Loucy (cell line): ENCODE measurements around the gene FAF2.

Experiments used
- H2AFZ ChIP-seq: fragments of 200-600 bp; sonication (generic); 2 replicates; pipeline ENCODE4 v1.6.0; 2016; ENCODE audit warnings: antibody characterized with exemption, mild to moderate bottlenecking, low read length, moderate library complexity
- H3F3A ChIP-seq: fragments of 200-600 bp; 2 replicates; pipeline ENCODE4 v1.6.0; 2016; ENCODE audit warnings: antibody characterized with exemption, low read depth, mild to moderate bottlenecking
- H3K27me3 ChIP-seq: fragments of 200-600 bp; sonication (generic); 2 replicates; pipeline ENCODE4 v1.6.1; 2014; ENCODE audit warnings: low read length, mild to moderate bottlenecking; ENCODE audit not compliant: insufficient read depth, poor library complexity, severe bottlenecking
- H3K36me3 ChIP-seq: fragments of 200-600 bp; sonication (generic); 2 replicates; pipeline ENCODE4 v1.6.1; 2016; ENCODE audit warnings: low read length; ENCODE audit not compliant: insufficient read depth
- H3K4me1 ChIP-seq: fragments of 200-600 bp; sonication (generic); 2 replicates; pipeline ENCODE4 v1.5.1; 2014; ENCODE audit warnings: low read length, mild to moderate bottlenecking; ENCODE audit not compliant: insufficient read depth, poor library complexity, severe bottlenecking
- H3K4me2 ChIP-seq: fragments of 200-600 bp; sonication (generic); 2 replicates; pipeline ENCODE4 v1.6.0; 2014; ENCODE audit warnings: antibody characterized with exemption, low read length, low read depth, mild to moderate bottlenecking; ENCODE audit not compliant: poor library complexity, severe bottlenecking
- H3K4me3 ChIP-seq: fragments of 200-600 bp; sonication (generic); 2 replicates; pipeline ENCODE4 v1.5.1; 2014; ENCODE audit warnings: low read length, mild to moderate bottlenecking, mixed read lengths; ENCODE audit not compliant: poor library complexity, severe bottlenecking
- H3K79me2 ChIP-seq: fragments of 200-600 bp; sonication (generic); 2 replicates; pipeline ENCODE4 v1.6.1; 2014; ENCODE audit warnings: low read length; ENCODE audit not compliant: insufficient read depth
- H3K9ac ChIP-seq: fragments of 200-600 bp; sonication (generic); 2 replicates; pipeline ENCODE4 v1.6.0; 2014; ENCODE audit warnings: mild to moderate bottlenecking, low read depth, low read length, moderate library complexity; ENCODE audit not compliant: poor library complexity, severe bottlenecking
- H3K9me2 ChIP-seq: fragments of 200-600 bp; sonication (generic); replicated peaks from 2 replicates; pipeline ENCODE4 v1.6.1; 2016; ENCODE audit warnings: low read depth, low read length, mixed read lengths
- H3K9me3 ChIP-seq: fragments of 200-600 bp; sonication (generic); 2 replicates; pipeline ENCODE4 v1.6.1; 2014; ENCODE audit warnings: mild to moderate bottlenecking, antibody characterized with exemption, low read length, low read depth; ENCODE audit not compliant: insufficient read depth
- H4K20me1 ChIP-seq: fragments of 200-600 bp; sonication (generic); 2 replicates; pipeline ENCODE4 v1.6.0; 2014; ENCODE audit warnings: antibody characterized with exemption, low read length, mild to moderate bottlenecking; ENCODE audit not compliant: insufficient read depth, poor library complexity, severe bottlenecking
- EZH2phosphoT487 ChIP-seq: fragments of 200-600 bp; IDR thresholded peaks from 2 replicates; pipeline ENCODE4 v1.6.1; 2018; ENCODE audit warnings: antibody characterized with exemption, mild to moderate bottlenecking, moderate library complexity, borderline replicate concordance
- TF ChIP-seq, protein P1 (sequence below): fragments of 200-600 bp; sonication (generic); conservative IDR thresholded peaks from 2 replicates; pipeline ENCODE4 v1.5.1; 2014; ENCODE audit warnings: mild to moderate bottlenecking, antibody characterized with exemption, low read length

Gene FAF2

DNA sequence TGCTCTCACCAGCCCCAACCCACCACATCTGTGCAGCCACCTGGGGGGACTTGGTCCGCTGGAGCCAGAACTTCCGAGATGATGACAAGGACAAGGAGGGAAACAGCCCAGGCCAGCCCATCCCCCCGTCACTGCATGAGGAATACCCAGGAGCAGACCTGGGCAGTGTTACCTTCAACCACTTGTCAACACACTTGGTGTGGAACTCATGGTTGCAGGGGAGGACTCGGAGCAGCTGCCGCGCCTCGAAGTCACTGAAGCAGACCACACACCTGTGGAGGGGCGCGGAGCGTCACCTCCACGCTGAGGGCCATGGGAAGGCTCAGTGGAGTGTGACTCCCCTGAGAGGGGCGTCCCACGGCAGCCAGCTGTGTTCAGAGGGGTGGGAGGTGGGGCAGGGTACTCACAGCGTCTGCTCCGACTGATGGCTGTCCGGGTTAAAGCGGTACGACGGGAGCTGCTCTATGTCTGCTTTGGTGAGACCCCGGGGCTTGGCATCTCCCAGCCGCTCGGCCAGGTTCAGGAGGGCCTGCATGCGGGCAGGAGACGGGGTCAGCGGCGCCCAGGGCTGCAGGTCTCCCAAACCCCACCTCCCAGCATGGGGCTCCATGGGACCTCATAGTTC, 81.0 kb downstream of the FAF2 start:
- no peak for TF ChIP-seq EZH2phosphoT487
- TF ChIP-seq, protein P1, sequence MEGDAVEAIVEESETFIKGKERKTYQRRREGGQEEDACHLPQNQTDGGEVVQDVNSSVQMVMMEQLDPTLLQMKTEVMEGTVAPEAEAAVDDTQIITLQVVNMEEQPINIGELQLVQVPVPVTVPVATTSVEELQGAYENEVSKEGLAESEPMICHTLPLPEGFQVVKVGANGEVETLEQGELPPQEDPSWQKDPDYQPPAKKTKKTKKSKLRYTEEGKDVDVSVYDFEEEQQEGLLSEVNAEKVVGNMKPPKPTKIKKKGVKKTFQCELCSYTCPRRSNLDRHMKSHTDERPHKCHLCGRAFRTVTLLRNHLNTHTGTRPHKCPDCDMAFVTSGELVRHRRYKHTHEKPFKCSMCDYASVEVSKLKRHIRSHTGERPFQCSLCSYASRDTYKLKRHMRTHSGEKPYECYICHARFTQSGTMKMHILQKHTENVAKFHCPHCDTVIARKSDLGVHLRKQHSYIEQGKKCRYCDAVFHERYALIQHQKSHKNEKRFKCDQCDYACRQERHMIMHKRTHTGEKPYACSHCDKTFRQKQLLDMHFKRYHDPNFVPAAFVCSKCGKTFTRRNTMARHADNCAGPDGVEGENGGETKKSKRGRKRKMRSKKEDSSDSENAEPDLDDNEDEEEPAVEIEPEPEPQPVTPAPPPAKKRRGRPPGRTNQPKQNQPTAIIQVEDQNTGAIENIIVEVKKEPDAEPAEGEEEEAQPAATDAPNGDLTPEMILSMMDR = no peak
- Histone ChIP-seq H4K20me1 (peaks cover 42% of the 10 kb centered on the region), H3K9ac (peak overlapping the region; percentile 30), H3K79me2 (peaks cover 47% of the 10 kb centered on the region), H3K9me3 (no peaks in the 10 kb centered on the region), H2AFZ (no peak overlapping the region), H3K4me3 (peak overlapping the region; percentile 51), H3K4me1 (peaks cover 27% of the 10 kb centered on the region), H3K36me3 (peaks cover 28% of the 10 kb centered on the region; the same call in 1 of the 2 replicates), H3K9me2 (no peaks in the 10 kb centered on the region), H3K4me2 (peak overlapping the region; percentile 67), H3K27me3 (no peaks in the 10 kb centered on the region), H3F3A (no peaks in the 10 kb centered on the region; the same call in 1 of the 2 replicates)

DNA sequence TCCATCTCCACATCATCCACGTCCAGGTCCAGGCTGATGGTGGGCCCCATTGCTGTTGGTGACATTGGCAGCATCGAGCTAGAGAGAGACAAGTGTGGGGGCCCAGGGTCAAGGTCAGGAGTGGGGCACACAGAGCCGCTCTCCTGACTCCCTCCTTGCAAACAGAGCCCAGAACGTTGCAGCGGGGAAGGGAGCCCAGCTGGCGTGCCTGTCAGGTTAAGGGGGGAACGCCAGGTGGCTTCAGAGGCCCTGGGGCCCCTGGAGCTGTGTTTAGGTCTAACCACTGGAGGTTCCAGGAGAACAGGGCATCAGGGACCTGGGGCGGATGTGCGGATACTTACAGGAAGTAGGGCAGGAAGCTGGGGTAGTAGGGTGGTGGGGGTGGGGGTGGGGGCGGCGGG, 81.6 kb downstream of the FAF2 start:
- Histone ChIP-seq H2AFZ (no peak overlapping the region), H3K9ac (peak overlapping the region; percentile 30), H3K4me1 (peaks cover 27% of the 10 kb centered on the region), H3K9me3 (no peaks in the 10 kb centered on the region), H3K4me3 (peak overlapping the region; percentile 51), H3K36me3 (peaks cover 28% of the 10 kb centered on the region; the same call in 1 of the 2 replicates), H4K20me1 (peaks cover 42% of the 10 kb centered on the region), H3F3A (no peaks in the 10 kb centered on the region; the same call in 1 of the 2 replicates), H3K79me2 (peaks cover 52% of the 10 kb centered on the region), H3K4me2 (peak overlapping the region; percentile 67), H3K27me3 (no peaks in the 10 kb centered on the region), H3K9me2 (no peaks in the 10 kb centered on the region)
- no peak for TF ChIP-seq EZH2phosphoT487
- TF ChIP-seq, protein P1 = no peak

DNA sequence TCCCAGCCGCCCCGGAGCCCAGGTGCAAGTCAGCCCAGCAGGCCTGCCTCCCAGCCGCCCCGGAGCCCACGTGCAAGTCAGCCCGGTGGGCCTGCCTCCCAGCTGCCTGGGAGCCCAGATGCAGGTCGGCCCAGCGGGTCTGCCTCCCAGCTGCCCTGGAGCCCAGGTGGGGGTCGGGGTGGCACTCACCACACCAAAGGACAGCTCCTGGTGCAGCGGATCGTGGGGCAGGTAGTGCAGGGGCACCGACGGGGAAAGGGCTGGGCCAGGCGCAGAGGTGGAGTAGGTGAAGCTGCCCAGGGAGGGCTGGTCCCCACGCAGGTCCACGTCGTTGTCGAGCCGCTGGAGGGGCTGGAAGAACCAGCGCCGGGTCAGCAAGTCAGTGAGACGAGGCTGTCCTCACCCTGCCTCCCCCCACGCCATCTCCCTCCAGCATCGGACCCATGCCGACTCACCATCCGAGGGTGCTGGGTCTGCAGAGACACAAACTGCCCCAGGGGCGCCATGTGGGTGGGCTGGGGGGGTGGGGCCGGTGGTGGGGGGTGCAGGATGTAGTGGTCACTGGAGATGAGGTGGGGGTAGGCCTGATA, 82.3 kb downstream of the FAF2 start:
- H3F3A ChIP-seq = no peaks in the 10 kb centered on the region; the same call in 1 of the 2 replicates
- peaks cover 42% of the 10 kb centered on the region for H4K20me1 ChIP-seq
- H3K27me3 ChIP-seq = no peaks in the 10 kb centered on the region
- H3K9me2 ChIP-seq = no peaks in the 10 kb centered on the region
- peak overlapping the region; percentile 99 for H3K9ac ChIP-seq
- H3K4me2 ChIP-seq = peak overlapping the region; percentile 92
- H3K4me3 ChIP-seq = peak overlapping the region; percentile 71
- peaks cover 28% of the 10 kb centered on the region; the same call in 1 of the 2 replicates for H3K36me3 ChIP-seq
- no peaks in the 10 kb centered on the region for H3K9me3 ChIP-seq
- no peak overlapping the region for H2AFZ ChIP-seq
- peaks cover 27% of the 10 kb centered on the region for H3K4me1 ChIP-seq
- peaks cover 59% of the 10 kb centered on the region for H3K79me2 ChIP-seq
- TF ChIP-seq, protein P1 = no peak
- TF ChIP-seq EZH2phosphoT487 = no peak
